CD4-positive, alpha-beta T cell treated with Interleukin-15 for 4 hours (primary cell): ENCODE measurements around the gene EPHA6.
A peak's percentile ranks its signal among the peaks of the same experiment; 100 is the strongest.

Experiments used
- DNase-seq: peaks from one replicate; pipeline ENCODE4 v3.0.0-alpha.2; 2020; ENCODE audit warnings: low spot score

The EPHA6 gene

DNA sequence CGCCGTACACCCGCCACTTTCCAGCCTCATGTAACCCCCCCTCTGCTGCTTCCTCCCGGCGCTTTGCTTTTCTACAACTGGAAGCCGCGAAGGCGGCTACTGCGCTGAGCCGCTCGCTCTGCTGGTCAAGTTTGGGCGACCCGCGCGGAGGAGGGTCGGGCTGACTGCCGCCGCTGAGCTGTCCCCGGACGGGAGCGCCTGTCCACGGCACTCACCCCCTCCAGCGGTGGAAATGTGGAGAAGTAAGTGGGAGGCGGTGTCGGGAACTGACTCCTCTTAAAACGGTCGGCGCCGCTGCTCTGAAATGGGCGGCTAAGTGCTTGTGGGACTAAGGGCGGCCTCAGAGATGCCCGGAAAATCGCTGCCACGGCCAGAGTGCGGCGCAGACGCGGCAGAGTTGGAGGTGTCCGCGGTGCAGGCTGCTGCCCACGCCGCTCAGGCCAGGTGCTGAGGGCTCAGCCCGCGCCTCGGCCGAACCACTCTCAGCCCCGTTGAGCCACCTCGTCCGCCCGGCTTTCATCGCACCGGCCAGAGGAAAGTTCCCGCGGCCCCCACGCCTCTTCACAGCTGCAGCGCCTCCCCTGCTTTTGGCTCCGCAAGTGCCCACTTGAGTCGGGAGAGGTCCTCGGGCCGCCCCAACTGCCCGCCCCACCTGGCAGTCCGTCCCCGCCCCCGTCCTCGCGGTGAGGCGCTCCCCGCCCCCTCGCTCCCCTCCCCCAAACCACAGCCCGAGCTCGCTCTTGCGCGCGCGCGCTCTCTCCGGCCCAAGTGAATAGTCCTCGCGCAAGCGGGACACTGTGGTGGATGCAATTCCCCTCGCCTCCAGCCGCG, at the start of gene EPHA6:
TSS of gene EPHA6 (plus strand) at position 775 of the 831 bp plus-strand sequence.
- DNase-seq: no peak

DNA sequence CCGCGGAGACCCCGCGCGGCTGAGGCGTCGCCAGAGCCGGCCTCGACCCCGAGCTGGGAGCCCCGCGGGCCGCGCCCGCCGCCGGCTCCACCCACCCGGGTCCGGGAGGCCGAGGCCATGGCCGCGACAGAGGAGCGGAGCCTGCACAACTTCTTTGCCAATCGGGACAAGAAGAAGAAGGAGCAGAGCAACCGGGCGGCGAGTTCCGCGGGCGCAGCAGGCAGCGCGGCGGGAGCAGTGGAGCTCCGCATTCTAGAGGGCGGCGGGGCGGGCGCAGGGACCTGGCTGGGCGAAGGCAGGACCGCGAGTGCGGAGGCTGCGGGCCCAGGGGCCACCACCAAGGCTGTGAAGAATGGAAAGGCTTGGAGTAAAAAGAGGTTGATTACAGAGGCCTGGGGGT, 37.6 kb upstream of the EPHA6 start:
- no peak for DNase-seq

DNA sequence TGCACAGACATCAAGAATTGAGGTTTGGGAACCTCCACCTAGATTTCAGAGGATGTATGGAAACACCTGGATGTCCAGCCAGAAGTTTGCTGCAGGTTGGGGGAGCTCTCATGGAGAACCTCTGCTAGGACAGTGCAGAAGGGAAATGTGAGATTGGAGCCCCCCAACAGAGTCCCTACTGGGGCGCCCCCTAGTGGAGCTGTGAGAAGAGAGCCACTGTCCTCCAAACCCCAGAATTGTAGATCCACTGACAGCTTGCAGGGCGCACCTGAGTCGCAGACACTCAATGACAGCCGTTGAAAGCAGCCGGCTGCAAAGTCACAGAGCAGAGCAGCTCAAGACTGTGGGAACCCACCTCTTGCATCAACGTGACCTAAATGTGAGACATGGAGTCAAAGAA, 34.6 kb upstream of the EPHA6 start:
- no peak for DNase-seq

DNA sequence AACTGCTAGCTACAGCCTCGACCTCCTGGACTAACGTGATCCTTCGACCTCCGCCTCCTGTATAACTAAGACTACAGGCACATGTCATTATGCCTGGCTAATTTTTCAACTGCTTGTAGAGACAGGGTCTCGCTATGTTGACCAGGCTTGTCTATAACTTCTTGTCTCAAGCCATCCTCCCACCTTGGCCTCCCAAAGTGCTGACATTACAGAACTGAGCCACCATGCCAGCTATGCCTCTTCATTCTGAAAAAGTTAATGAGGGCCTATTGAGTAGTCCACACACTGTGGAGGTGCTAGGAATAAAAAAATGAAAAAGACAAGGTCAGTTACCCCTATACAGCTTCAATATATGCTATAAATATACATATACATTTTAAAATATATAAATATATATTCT, 18.3 kb upstream of the EPHA6 start:
- no peak for DNase-seq

DNA sequence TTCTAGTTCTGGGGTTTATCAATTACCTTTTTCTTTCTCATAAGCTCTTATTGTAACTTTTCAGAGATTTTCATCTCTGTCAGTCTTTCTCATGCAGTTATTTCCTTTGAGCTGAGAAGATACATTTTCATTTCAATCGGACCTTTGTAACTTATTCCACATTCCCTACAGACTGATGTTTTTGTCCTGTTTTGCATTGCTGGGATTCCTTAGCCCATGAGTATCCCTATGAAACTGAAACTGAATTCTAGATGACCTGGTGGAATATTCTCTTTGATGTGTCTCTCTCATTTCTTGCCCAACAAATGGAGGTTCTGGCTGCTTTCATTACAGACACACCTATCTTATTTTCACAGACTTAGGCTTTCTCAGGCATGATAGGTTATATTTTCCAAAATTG, 10.5 kb upstream of the EPHA6 start:
- no peak for DNase-seq

DNA sequence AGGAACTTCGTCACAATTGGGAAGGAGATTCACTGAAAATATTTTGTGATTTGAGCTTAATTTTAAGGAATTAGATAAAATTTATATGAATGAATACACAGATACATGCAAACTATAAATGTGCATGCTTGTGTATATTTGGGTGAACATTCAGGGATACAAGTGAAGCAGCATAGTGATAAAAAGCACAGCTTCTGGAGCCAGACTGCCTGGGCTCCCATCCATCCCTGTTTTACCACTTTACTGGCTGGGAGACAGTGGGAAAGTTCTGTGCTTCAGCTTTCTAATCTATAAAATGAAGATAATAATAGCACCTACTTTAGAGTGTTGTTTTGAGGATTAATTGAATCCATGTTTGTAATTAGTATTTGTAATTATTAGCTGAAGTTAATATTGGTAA, 8.1 kb upstream of the EPHA6 start:
- DNase-seq: no peak

DNA sequence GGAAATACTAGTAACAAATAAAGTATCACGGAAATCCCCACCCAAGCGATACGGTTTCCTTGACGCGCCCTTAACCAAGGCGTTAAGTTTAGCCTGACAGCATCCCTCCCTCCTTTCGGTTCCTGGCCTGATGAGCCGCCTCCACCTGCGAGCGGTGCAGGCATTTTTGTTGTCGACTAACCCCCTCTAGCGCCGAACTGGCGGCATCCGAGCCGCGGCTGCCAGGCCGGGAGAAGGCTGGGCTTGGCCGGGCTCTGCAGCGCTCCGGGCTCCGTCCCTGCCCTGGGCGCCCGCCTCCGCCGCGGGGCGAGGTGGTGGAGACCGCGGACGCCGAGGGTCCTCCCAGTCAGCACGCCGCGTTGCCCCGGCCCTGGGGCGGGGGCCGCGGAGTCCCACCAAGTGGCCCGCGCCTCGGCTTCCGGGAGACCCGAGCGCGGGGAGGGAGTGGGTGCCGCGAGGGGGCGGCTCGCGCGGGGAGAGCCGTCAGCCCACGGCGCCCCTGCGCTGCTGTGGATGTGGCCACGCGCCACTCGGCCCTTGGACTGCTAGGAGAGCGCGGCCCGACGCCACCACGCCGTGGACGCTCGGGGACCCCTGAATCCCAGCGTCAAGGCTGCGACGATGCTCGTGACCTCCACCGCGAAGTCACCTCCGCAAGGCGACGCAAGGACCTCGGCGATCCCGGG, 1.1 kb upstream of the EPHA6 start:
- DNase-seq: peak; percentile 2

DNA sequence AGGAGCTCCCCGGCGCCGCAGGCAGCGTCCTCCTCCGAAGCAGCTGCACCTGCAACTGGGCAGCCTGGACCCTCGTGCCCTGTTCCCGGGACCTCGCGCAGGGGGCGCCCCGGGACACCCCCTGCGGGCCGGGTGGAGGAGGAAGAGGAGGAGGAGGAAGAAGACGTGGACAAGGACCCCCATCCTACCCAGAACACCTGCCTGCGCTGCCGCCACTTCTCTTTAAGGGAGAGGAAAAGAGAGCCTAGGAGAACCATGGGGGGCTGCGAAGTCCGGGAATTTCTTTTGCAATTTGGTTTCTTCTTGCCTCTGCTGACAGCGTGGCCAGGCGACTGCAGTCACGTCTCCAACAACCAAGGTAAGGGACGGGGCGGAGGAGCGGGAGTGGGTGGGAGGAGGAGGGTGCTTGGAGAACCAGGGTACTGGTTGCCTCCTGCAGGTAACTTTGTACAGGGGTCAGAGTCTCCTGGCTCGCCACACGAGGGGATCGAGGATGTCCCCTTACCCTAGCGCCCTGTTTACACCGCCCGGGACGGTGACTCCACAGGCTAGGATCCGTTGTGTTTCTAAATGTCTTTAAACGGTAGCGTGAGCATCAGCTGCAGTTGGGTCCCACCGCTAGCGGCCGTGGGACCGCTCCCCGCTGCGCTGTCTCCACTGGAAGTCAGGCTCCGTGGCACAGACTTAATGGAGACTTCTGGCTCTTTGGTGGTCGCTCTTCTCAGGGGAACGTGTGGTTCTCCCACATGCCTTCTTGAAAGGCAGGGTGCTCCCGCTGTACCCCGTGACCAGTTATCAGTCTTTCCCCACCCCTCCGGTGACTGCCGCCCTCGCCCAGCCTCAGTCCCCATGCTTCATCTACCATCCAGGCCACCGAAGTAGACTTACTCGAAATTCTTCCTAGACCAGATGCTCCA, 515 bp downstream of the EPHA6 start:
- no peak for DNase-seq

DNA sequence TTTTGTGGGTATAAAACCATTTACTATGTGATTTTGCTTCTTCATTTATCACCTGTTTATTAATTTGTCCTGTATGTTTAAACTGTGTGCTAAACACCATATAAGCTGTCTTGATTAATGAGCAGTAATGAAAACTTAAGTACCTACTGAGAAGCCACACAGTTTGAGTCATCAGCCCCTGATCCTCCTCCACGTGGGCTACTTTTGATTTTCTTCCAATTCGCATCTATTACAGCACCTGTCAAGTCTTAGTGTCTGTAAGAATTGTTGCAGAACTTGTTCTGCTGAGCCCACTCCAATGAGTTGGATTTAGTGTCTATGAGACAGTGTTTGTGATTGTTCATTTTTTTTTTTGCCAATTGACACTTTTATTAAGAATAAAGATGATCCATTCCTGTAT, 16.8 kb downstream of the EPHA6 start:
- no peak for DNase-seq

DNA sequence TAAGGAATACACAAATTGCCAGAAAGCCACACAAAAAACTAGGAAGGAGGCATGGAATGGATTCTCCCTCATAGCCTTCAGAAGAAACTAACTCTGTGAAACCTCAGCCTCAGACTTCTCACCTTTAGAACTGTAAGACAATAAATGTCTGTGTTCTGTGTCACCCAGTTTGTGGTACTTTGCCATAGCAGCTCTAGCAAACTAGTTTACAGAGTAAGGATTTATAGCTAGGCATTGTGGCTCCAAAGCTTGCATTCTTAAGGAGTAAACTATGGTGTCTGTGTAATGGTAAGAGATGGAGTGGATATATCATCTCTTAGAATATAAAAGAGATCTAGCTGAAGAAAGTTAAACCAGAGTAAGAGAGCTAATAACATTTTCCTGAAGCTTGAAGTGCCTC, 18.9 kb downstream of the EPHA6 start:
- DNase-seq: no peak

DNA sequence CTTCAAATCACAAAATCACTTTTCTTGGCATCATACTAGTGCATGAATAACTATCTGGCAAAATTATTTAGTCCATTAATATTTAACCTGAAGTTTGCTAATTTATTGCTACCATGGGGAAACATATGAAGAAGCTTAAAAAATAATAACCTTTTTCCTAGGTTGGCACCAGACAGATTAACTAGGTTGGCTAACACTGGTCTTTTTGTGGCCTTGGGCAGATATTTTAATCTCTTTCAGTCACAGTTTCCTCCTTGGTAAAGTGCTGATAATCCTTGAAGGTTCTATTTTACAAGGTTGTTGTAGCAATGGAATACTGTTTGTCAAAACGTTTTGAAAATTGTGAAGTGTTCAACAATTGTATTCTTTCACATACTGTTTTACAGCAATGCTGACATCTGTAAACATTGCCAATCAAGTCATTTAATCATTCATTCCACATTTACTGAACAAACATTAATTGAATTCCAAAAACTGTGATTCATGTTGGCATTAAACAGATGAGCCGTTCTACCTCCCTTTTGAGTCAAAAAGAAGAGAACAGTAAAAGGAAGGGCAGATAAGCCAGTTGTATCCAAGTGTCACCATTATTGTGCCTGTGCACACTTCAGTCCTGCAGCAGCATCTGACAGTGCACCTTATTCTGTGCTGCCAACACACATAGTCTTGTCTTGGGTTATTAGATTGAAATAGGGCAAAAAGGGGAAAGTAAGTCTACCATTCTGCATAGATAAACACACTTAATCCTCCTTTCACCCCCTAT, 21.9 kb downstream of the EPHA6 start:
- no peak for DNase-seq

DNA sequence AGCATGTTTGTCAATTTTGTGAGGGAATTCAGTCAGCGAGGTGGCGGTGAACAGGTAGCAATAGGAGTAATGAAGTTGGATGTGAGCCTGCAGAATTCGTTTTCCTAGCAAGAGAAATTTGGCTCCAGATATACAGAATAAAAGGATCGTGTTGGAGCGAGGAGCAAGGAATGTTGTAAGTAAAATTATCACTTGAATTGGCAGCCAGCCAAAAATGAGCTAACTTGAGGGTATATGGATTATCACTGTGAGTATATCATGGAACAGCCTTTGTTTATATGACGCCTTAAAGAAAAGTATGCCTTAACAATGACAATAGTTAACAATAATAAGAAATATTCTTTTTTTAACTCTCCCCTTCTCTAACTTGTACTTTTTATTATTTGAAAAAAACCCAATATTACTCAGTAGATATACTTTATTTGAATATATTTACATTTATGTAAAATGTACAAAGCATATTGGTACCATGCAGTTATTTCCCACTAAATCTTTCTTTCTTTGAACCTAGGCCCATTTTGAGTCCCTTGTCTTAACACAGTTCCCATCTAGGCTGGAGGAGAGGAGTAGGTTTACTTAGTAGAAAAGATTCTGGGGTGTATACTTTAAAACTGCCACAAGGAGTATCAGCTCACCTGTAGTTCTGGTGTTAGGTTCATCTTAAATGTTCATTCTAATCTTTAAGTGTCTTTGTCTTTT, 29.3 kb downstream of the EPHA6 start:
- no peak for DNase-seq

DNA sequence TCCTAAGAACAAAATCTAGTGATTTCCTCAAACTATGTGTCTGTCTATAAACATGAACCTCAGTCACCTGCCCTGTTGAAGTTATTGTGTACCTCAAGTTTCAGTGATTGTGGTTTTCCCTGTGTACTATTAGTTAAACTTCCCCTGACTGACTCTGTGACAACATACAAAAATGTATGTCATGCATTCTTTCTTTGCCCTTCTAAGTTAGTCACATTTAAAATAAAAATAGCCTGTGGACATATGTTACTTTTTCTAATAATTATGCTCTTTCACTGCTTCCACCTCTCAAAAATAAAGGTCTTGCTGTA, 29.8 kb downstream of the EPHA6 start:
- DNase-seq: no peak

DNA sequence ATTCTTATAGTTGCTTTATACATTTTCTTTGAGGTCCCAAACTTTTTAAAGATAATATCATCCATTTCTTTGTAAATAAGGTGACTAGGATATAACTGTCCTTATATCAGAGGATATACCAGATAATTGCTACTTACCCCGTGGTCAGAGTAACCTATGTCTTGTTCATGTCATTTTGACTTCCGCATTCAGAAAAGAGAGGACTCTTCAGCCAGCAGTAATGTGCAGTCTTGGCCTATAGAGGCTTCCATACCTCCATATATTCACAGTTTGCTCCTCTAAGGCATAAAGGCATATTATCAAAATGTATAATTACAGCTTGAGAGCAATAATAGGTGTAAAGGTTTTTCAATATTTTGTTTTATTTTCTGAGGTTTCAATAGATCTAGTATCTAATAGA, 38.5 kb downstream of the EPHA6 start:
- DNase-seq: no peak

DNA sequence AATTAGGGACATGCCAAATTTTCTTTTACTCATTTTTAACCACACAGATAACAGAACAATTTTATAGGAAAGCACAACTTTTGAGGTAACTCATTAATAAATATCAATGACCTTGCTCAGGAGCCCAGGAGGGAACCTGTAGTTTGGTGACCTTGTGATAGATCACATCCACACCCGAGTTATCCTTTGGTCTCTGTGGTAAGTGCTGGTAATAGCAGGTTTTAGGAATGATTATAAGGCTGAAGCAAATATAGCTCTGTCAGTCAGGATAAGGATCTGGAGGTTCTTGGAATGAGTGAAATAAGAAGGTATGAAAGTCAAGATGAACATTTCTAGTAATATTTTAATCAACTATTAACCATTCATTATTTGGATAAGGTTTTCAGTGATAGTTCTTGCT, 46.5 kb downstream of the EPHA6 start:
- DNase-seq: no peak

DNA sequence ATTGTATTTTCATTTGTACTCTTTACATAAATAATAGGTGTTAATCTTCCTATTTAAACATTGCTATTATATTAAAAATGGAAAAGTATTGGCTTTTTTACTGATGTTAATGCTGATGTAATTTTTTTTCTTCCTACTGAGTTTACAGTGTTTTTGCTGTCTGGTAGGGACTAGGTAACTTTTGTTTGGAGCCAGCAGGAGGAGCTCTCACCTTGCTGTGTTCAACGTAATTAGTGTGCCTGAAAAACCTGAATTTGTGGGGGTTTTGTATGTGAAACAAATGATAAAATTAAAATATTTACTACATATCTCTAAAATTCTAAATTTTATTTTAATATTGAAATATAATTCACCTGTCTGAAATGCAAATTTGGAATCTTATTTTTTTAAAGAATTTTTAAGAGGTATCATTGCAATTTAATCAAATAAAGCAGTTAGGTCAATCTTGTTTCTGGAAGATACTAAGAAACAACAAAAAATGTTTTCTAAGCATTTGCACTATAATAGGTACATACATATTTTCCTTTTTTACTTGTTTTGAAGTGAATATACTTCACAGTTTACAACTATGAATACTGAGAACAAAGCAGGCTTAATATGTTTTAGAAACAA, 48.8 kb downstream of the EPHA6 start:
- no peak for DNase-seq

DNA sequence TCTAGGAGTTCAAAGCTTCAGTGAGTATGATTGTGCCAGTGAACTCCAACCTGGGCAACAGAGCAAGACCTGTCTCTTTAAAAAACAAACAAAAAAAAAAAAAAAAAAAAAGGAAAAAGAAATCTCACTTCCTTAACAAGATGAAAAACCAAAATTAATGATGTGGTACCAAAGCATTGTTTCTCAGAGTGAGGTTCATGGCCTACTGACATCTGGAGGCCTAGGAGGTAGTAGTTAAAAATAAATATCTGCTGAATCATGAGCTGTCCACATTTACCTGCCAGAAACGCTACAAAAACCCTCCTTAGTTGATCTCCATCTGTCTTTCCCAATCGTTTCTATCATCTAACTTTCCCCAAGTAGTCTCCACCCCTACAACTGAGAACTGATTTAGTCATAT, 51.2 kb downstream of the EPHA6 start:
- no peak for DNase-seq

DNA sequence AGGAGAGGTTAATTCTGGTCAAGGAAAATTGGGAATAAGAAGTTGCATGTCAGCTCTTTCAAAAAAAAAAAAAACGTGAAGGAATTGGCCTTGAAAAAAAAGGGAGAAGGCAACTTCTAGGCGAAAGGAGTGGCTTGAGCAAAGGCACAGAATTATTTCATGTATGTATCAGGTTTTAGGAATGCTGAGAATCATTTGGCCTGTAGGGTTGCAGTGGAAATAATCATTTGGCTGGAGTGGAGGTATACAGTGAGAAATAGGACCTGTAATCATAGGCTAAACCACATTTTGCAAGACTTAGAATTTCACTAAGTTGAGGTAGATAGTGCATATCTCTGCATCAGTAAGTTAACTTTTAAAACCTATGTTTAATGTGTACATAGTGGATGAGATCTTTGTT, 54.9 kb downstream of the EPHA6 start:
- DNase-seq: no peak

DNA sequence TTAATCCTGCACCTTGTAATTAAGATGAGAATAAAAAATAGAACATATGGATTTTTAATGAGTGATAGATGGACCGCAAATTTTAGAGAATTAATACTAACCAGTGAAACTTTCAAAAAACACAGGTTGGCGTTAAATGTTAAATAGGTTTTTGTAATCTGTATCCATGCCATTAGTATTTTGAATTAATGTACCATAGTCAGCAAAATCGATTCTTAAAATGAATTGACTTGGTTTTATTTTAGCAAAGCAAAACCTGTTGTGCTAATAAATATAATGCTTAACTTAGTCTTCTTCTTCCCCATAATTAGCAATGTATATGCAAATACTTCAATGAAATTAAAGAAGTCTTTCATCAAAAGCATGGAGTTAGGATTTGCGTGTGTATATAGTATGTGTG, 63.1 kb downstream of the EPHA6 start:
- no peak for DNase-seq

DNA sequence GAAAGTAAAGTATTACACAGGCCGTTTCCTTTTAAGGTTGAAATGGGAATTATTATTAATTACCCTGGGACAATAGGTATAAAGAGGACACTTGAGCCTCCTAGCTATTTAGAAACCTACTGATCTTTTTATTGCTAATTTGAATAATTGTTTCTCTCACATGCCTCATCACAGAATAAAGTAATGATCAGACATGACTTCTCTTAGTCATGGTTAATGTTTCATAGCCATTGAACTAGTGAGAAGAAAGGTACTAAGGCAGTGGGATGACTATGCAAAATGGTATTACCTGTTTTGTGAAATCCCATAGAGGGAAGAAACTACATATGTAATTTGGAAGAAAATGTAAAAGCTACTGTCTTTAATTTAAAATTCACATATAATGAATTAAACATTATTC, 85.6 kb downstream of the EPHA6 start:
- no peak for DNase-seq

DNA sequence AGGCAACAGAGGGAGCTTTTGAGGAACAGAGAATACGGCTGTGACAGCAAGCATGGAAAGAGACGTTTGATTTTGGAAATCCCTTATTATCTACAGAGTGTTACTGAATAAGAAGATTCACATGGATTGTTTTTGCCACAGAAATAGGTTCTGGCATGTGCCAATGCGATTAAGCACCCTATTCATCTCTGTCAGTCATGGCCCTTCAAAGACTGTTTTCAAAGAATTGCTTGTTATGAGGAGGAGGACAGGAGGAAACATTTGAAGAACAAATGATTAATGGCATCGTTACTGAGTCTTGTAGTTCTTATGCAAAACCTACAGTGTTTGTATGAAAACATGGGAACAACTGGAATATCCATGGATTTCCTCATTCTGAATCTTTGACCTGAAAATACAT, 86.2 kb downstream of the EPHA6 start:
- DNase-seq: no peak
